OCI-LY3 (cell line): ENCODE results near the gene FBLIM1.

Source experiments
- CTCF ChIP-seq: fragments of 200-600, 300-600 bp; sonication (generic); IDR thresholded peaks from 2 replicates; pipeline ENCODE4 v1.5.1; 2014; ENCODE audit warnings: antibody characterized with exemption, low read length, low read depth
- EZH2phosphoT487 ChIP-seq: fragments of 200-600 bp; shearing (Covaris generic); IDR thresholded peaks from 2 replicates; pipeline ENCODE4 v1.6.1; 2018; ENCODE audit warnings: antibody characterized with exemption, mixed run types, low read depth

- TF ChIP-seq CTCF (no peak), EZH2phosphoT487 (no peak)
Measured at GRCh38 chr1:15730936-15731335, 27.7 kb upstream of the FBLIM1 start.
